Epithelial cell of esophagus (primary cell): ENCODE results near the gene RANGAP1.
A peak's percentile ranks its signal among the peaks of the same experiment; 100 is the strongest.

Source experiments
- DNase-seq: peaks from one replicate; pipeline ENCODE4 v3.0.0; 2010; ENCODE audit warnings: low read depth
- H3K4me3 ChIP-seq: 2 replicates; pipeline ENCODE4 v1.5.1; 2011; ENCODE audit warnings: mild to moderate bottlenecking, low read length, control low read depth
- TF ChIP-seq, protein P1 (sequence below): IDR thresholded peaks from 2 replicates; pipeline ENCODE4 v1.5.1; 2011; ENCODE audit warnings: low read depth, mild to moderate bottlenecking, low read length, control low read depth, inconsistent platforms; ENCODE audit not compliant: insufficient read depth; ENCODE audit errors: missing control alignments

RANGAP1 gene

DNA sequence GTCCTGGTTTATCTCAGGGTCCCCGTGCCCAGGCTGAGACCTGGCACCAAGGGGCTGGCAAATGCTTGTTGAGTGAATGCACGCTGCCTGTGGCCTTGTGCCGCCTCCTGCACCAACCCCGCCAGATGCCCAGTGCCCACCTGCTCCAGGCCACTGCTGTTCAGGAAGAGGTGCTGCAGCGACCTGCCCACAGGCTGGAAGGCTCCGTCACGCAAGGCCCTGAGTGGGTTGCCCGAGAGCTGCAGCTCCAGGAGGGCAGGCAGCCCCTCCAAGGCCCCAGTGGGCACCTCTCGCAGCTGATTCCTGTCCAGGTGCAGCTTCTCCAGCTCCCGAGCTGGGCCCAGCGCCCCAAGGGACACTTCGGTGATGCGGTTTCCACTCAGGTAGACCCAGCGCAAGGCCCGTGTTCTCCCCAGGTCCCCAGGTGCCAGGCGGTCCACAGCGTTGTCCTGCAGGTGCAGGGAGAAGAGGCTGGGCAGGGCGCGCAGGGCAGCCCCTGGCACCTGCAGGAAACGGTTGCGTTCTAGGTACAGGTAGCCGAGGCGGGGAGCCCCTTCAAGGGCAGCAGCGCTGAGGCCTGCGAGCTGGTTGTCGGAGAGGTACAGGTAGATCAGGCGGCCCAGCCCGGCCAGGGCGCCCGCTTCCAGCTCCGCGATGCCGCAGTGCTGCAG lies 48.8 kb downstream of the RANGAP1 start:
- TF ChIP-seq, protein P1, sequence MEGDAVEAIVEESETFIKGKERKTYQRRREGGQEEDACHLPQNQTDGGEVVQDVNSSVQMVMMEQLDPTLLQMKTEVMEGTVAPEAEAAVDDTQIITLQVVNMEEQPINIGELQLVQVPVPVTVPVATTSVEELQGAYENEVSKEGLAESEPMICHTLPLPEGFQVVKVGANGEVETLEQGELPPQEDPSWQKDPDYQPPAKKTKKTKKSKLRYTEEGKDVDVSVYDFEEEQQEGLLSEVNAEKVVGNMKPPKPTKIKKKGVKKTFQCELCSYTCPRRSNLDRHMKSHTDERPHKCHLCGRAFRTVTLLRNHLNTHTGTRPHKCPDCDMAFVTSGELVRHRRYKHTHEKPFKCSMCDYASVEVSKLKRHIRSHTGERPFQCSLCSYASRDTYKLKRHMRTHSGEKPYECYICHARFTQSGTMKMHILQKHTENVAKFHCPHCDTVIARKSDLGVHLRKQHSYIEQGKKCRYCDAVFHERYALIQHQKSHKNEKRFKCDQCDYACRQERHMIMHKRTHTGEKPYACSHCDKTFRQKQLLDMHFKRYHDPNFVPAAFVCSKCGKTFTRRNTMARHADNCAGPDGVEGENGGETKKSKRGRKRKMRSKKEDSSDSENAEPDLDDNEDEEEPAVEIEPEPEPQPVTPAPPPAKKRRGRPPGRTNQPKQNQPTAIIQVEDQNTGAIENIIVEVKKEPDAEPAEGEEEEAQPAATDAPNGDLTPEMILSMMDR = no peak
- peak overlapping the region; percentile 16 for H3K4me3 ChIP-seq

DNA sequence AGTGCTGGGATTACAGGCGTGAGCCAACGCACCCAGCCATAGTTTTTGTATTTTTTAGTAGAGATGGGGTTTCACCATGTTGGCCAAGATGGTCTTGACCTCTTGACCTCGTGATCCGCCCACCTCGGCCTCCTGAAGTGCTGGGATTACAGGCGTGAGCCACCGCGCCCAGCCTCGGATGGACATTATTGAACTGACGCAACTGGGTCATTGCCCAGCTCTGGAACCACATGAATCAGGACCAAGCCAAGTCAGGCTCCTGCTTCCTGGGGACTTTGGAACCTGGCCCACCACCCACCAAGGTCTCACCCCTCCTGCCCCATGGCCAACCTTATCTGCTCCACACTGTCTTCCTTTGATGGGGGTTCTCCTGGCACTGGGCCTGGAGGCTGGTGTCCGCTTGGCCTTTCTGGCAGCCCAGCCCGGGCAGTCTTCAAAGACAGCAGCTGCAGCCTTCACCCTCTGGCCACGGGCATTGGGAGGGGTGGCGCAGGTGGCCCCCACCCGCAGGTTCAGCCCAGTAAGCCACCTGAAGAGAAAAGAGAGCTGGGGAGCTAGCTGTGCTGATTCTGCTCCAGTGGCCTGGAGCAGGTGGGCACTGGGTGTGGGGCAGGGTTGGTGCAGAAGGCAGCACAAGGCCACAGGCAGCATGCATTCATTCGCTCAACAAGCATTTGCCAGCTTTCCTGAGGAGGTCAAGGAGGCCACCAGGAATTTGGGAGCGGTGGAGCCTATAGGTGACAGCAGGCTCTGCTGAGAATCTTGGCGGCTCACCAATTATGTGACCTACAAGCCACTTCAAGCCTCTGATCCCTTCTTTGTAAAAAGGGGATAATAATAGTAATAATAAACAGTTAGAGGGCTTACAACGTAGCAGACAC lies 50.9 kb downstream of the RANGAP1 start:
- no peak overlapping the region for H3K4me3 ChIP-seq
- no peak for DNase-seq
- TF ChIP-seq, protein P1 = no peak

More for the DNA sequence above, 48.8 kb downstream of the RANGAP1 start:
- no peak for DNase-seq

DNA sequence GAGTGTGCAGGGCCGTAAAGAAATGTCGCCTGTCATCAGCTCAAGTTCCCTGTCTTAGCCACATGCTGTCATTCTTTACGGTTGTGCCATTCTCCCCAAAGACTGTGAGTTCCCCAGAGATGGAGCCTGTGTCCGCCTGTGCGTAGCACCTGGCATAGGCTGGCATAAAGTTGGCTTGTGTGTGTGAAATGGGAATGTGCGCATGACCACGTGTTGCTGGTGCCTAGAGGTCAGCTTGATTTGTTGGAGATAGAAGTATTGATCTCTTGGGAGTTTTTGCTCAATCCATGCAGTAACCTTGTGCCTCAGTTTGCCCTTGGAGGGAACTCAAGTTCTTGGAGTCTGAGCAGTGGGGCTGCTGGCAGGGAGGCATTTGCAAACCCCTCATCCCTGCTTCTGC lies 54.6 kb downstream of the RANGAP1 start:
- H3K4me3 ChIP-seq = no peak overlapping the region
- no peak for DNase-seq
- TF ChIP-seq, protein P1 = no peak

DNA sequence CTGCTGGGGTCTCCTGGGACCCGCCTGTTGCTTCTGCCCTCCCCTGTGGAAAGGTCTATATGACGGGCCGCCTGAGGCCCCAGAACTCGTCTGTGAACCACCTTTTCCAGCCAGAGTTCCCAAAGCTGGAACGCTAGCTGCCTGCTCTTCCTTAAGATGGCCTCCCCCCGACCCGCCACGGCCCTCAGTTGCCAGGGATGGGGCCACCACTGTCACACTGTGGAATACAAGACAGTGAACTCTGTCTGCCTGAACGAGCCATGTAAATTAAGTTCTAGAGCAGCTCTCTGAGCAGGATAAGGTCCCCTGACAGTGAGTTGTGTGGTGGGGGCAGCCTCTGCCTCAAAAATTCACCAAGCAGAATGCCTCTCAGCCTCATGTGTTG lies 55.6 kb downstream of the RANGAP1 start:
- TF ChIP-seq, protein P1 = no peak
- H3K4me3 ChIP-seq = no peak overlapping the region
- DNase-seq = no peak

DNA sequence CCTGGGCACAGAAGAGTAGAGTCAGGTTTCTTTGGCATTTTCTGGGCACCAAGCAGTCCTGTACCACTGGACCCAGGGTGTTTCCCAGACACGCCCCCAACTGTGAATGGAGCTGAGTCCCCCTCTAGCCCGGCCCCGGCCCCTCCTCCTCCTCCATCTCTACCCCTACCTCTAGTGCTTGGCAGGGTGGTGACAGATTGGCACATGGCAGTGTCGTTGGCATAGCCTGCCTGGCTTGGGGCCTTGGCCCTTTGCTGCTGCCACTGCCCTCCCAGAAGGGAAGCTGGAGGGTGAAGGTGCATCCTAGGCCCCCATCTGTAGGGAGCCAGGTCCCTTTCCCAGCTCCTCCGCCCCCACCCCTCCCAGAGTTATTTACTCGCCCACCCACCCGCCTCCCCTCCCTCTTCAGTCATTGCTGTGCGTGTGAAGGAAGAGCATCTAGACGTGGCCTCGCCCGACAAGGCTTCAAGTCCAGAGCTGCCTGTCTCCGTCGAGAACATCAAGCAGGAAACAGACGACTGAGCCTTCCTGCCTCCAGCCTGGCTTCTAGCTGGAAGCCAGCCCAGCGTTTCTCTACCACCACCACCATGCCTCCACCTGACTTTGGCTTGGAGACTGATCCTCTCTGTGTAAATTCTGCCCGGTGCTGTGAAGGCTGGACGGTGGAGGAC lies 56.1 kb downstream of the RANGAP1 start:
- DNase-seq = no peak
- no peak overlapping the region for H3K4me3 ChIP-seq
- TF ChIP-seq, protein P1 = no peak

DNA sequence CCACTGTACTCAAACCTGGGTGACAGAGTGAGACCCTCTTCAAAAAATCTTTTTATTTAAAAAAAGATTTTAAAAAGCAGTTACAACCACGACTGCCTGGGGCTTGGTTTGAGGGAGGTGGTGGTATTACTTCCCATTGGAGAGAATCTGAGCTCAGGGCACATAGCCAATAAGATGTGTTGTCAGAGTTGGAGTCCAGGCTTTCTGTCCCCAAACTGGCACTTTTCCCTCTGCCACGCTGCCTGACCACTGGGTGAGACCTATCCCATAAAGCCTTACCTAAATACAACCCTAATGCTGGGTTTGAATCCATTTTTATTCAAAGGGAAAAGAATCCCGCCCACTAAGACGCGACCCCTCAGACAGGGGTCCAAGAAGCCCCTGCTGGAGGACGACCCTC lies 56.8 kb downstream of the RANGAP1 start:
- H3K4me3 ChIP-seq = no peak overlapping the region
- no peak for DNase-seq
- TF ChIP-seq, protein P1 = no peak
